Activated CD4-positive, CD25-positive, alpha-beta regulatory T cell treated with anti-CD3 and anti-CD28 coated beads, Interleukin-2, amount 50 U/mL, for 72 hours (primary cell): ENCODE data around the gene ZBTB26.
A peak's percentile ranks its signal among the peaks of the same experiment; 100 is the strongest.

Experiments used
- DNase-seq: peaks from one replicate; pipeline ENCODE4 v3.0.0; 2021

Gene ZBTB26

DNA sequence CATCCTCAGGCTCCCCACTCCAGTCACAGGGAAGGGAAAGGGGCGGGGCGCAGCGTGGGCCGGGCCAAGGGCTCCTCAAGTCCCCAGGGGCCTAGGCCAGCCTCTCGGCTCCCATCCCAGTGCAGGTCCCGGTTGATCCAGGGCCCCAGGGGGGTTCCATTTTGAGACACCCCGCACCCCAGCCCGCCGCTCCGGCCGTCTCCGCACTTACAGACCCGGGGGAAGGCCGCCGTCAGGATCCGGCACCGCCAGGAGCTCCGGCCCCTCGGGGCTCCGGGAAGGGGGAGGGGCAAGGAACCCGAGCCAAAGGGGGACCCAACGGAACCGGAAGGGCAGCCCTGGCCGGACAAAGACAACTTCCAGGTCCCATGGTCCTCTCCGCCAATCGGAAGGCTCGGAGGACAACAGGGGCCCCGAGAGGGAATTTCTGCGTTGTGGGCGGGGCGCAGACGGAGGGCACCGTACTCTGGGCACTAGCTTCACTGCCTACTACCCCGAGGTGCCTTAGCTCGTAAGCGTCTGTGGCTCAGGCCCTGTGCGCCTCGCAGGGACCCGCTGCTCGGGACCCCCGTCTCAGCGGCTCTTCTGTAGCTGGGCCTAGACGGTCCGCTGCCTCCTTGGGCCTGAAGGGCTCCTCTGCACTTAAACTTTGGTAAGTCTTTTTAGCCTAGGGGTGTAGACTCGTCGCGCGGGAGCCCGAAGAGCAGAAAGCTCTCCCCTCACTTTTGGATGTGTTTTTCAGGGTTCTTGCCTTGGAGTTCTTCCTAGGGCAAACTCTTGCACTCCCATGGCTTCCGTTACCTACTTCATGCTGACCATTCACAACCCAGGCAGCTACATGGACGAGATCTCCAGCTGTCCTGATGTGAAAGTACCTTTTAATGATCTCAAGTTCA, at the start of gene ZBTB26:
Gene ZBTB26 (minus strand): TSS at position 287 of the 896 bp plus-strand sequence. CDS start 11,578 bp downstream, outside the sequence.
- peak; percentile 86 for DNase-seq

GRCh38 chr9:122978601-122979000, 47.3 kb upstream of the ZBTB26 start:
- no peak for DNase-seq

DNA sequence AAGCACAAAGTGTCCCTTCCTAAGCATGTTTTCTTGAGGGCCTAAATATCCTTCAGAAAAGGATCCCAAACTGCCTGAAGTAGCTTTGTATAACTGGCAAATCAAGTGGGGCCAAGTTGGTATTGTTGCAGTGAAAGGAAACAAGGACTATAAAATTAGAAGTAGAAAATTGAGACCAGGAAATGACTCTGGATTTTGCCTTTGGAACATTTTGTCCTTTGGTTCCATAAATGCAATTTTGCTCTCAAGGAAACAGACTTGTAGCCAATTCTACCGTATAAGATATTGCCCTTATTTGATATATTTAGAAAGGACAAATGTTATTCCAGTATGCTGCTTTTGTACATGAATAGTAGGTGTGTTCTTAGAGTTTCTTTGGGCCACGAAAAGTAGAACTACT, 43.9 kb upstream of the ZBTB26 start:
- DNase-seq = no peak

DNA sequence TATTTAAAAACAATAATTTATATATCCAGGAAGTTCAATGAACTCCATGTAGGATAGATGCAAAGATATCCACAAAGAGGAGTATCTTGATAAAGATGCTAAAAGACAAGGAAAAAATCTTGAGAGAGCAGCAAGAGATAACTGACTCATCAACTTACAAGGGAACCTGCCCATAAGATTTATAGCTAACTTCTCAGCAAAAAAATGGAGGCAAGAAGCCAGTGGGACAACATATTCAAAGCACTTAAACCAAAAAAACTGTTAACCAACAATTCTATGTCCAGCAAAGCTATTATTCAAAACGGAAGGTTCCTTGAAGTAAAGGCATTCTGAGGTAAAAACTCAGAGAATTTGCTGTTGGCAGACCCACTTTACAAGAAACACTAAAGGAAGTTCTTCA, 29.8 kb upstream of the ZBTB26 start:
- no peak for DNase-seq

DNA sequence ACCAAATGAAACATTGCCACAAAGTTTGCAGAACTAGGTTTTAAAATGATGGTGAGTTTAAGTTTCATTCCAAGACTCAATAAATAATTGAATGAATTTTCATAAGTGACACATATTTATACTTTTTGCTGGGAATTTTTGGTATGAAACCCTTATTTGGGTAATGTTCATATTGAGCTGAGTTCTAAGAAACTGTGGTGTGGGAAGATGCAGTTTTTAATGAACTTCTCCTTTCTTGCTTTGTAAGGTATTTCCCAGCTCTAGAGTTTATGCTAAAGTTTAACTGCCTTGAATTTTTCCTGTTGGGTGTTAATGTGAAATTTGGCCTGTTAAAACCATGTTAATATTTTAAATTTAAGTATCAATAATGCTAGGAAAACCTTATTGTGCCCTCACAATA, 24.6 kb upstream of the ZBTB26 start:
- no peak for DNase-seq

GRCh38 chr9:122954253-122954691, 23.0 kb upstream of the ZBTB26 start:
- DNase-seq = no peak

DNA sequence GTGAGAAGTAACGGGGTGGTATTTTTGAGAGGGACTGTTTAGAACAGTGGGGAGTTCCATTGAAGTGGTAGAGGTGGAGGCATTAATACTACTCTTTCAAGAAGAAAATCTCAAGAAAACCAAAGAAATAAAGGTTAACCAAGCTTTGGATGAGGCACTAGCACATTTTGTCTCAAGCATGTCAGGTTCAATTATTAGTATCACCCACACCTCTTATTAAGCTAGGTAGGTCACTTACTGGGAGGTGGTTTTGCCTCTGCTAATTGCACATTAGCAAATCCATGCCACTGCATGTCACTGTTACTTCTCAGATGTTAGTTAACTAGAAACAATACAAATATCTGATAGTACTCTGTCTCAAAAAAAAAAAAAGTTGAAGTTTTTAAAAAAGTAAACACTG, 19.7 kb upstream of the ZBTB26 start:
- DNase-seq = no peak

- DNase-seq = no peak
These were observed 19.0 kb upstream of the ZBTB26 start for GRCh38 chr9:122950263-122950662.

GRCh38 chr9:122949696-122950095, 18.4 kb upstream of the ZBTB26 start:
- DNase-seq = no peak

DNA sequence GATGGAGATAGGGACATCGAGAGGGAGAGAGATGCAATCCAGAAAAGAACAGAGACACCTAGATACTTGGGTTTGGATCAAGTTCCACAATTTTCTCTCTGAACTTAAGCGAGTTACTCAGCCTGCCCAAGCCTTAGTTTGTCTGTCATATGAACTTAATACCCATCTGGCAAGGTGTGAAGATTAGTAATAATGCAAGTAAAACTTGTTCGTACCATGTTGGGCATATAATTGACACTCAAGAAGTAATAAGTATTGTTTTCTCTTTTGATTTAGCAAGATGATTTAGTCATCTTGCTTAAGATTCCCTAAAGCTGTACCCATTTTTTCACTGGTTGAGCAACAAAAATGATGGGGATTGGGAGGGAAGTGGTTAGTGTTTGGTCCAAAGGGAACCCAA, 17.0 kb upstream of the ZBTB26 start:
- DNase-seq = no peak

GRCh38 chr9:122946461-122947005, 15.2 kb upstream of the ZBTB26 start:
- DNase-seq = no peak

DNA sequence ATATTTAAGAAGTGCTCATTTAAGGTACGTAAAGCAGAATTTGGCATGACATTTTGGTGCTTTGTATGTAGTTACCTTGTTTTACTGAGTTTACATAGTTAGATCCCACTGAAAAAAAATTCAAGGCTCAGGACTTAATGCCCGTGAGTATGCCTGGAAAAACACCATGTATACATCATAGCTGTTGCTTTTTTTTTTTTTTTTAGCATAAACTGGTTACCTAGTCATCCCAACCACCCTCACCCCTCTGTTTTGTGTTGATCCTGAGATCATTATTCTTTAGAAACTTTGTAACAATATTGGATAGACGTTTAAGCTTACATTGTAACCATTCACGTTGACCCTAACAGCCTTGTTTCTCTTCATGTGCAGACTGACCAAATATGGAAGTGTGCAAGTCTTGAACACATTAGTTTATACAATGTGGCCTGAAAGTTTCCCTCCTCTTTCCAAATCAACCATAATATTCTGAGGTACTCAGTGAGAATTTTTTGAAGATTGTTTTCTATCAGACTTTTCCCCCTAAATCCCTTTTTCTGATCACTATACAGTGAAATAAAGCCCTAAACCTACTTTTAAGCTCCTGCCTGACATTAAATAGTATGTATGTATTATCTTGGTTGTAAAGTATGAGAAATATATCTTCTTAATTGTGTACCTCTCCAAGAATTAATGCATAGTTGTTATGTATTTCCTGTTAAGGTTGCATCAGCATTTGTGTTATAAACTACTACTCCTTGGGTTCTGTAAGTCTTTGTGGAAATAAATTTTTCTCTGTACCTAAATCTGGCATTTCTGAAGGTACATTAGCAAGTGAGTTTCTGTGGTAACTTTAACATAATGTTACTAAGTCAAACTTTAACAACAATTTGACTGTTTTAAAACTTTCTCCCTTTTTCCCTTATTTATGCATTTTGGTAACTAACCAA, 13.9 kb upstream of the ZBTB26 start:
- DNase-seq = no peak

GRCh38 chr9:122941582-122942234, 10.4 kb upstream of the ZBTB26 start:
- no peak for DNase-seq

DNA sequence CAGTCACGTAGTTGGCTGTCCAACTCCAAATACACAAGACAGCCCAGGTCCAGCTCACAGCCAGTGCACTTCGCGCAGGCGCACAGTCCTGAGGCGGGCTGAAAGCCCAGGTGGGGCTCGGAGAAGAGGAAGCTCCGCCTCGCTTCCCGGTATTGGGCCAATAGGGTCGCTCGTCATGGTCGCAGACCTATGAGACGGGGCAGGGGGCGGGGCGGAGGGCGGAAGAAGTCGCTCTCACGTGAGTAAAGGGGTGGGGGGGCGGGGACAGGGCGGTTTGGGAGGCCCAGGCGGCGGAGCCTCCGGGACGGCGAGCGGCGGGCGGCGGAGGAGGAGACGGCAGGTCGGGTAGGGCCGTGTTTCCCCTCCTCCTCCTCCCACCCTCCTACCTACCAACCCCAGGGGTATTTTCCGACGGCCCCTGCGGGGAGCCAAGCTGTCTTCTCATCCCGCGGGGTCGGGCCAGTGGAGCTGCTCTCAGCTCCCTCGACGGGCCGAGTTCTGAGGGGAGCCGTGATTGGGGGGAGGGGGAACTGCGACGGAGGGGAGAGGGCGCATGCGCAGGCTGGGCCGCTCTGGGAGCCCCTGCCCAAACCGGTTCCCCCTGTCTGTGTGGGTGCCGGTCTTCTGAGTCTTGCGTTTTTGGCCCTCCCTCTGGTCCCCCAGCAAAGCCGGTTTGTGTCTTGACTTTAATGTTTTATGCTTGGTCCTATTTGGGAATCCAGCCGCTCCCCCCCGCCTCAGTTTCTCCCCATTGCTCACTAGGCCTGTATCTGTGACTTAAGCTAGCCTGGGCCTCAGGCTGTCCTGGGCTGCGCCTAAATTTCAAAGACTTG, 9.7 kb upstream of the ZBTB26 start, which contains the start of gene RABGAP1:
Gene RABGAP1 (plus strand): TSS at position 272 of the 833 bp plus-strand sequence. CDS start 16,040 bp downstream, outside the sequence.
- peak; percentile 95 for DNase-seq

DNA sequence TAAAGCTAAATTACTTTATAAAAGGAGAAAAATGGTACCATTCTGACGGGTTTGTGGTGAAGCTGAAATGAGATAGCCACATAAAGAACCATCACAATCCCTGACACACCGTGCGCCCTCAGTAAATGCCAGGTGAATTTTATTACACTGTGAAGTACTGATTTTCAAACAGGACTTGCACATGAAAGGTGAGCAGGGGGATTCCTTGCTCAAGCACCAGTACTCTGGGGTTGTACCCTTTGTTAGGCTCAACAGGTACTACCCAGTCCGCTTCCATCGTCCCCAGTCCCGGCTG, 9.1 kb upstream of the ZBTB26 start:
- no peak for DNase-seq

DNA sequence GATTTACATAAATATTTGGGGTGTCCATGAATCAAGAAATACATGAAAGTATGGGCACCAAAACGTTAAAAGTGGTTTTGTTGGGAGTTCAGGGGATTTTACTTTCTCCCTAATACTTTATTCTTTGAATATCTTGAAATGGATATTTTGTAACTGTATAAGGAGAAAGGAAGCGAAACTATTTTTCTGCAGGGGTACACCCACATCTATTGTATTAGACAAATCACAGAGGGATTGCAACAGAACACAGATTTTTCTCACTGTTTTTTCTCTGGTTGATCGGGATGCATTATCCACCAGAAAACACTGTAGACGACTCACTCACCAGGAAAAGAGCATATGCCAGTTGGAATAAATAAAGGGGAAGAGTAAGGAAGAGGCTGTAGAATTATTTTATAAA, 8.3 kb upstream of the ZBTB26 start:
- no peak for DNase-seq

GRCh38 chr9:122936883-122937282, 5.6 kb upstream of the ZBTB26 start:
- no peak for DNase-seq

GRCh38 chr9:122936464-122936863, 5.2 kb upstream of the ZBTB26 start:
- DNase-seq = no peak

DNA sequence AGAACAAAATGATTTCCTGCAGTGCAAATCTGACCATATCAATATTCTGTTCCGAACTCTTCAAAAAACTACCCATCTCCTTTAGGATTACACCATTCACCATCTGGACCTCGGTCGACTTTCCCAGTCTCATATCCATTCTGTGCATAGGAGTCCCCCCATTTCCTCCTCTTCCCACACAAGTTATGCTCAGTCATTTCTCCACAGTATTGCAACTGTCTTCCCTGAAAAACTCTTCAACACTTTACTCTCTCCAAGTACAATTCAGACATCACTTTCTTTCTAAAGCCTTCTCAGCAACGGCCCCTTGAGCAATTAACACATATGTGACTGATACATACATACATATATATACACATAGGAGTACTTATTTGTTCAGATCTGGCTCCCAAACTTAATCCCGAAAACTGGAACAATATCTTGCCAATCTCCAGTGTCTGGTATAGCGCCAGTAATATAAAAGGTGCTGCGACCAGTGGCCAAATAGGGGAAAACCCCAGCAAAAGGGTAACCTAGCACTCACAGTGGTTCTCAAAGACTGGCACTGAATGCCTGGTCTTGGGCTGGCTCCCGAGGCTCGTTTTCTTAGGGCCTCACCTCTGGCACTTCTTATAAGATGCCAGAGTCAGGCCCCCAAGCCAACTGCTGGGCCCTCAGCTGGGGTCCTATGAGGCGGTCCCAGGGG, 629 bp downstream of the ZBTB26 start:
- no peak for DNase-seq

- no peak for DNase-seq
These were observed 1.4 kb downstream of the ZBTB26 start for GRCh38 chr9:122929796-122930354.

- DNase-seq = no peak
These were observed 7.4 kb downstream of the ZBTB26 start for GRCh38 chr9:122923947-122924346.
